Mesendoderm (in vitro differentiated cells): ENCODE measurements around the gene NEK6.

Source experiments
- DNase-seq: peaks from one replicate; pipeline ENCODE4 v3.0.0; 2013
- H2AK5ac ChIP-seq: 2 replicates; pipeline ENCODE4 v1.6.1; 2013; ENCODE audit warnings: low read length, inconsistent platforms
- H2BK120ac ChIP-seq: 2 replicates; pipeline ENCODE4 v1.6.1; 2013; ENCODE audit warnings: low read depth, mild to moderate bottlenecking, low read length, moderate library complexity, mixed read lengths
- H2BK15ac ChIP-seq: replicated peaks from 2 replicates; pipeline ENCODE4 v1.6.1; 2013; ENCODE audit warnings: low read depth, mild to moderate bottlenecking, moderate library complexity
- H2BK5ac ChIP-seq: 2 replicates; pipeline ENCODE4 v1.6.1; 2013; ENCODE audit warnings: low read length, inconsistent platforms
- H3K18ac ChIP-seq: 2 replicates; pipeline ENCODE4 v1.6.1; 2013; ENCODE audit warnings: mild to moderate bottlenecking, low read length, mixed read lengths
- H3K23ac ChIP-seq: one replicate; pipeline ENCODE4 v1.6.1; 2013; ENCODE audit warnings: low read length
- H3K27ac ChIP-seq: 2 replicates; pipeline ENCODE4 v1.5.1; 2013; ENCODE audit warnings: low read depth, mild to moderate bottlenecking, inconsistent platforms, low read length, moderate library complexity
- H3K27me3 ChIP-seq: 2 replicates; pipeline ENCODE4 v1.6.1; 2013; ENCODE audit warnings: low read length, control low read depth, mild to moderate bottlenecking, inconsistent platforms; ENCODE audit not compliant: insufficient read depth, poor library complexity
- H3K36me3 ChIP-seq: 2 replicates; pipeline ENCODE4 v1.6.1; 2013; ENCODE audit warnings: low read length, inconsistent platforms; ENCODE audit not compliant: control insufficient read depth, insufficient read depth
- H3K4ac ChIP-seq: one replicate; pipeline ENCODE4 v1.6.1; 2013; ENCODE audit warnings: low read depth, mild to moderate bottlenecking, low read length, moderate library complexity
- H3K4me1 ChIP-seq: 2 replicates; pipeline ENCODE4 v1.6.1; 2013; ENCODE audit warnings: low read depth, low read length, inconsistent platforms; ENCODE audit not compliant: control insufficient read depth
- H3K4me2 ChIP-seq: 2 replicates; pipeline ENCODE4 v1.6.1; 2013; ENCODE audit warnings: low read length
- H3K4me3 ChIP-seq: 2 replicates; pipeline ENCODE4 v1.5.1; 2013; ENCODE audit warnings: mild to moderate bottlenecking, low read length
- H3K56ac ChIP-seq: one replicate; pipeline ENCODE4 v1.6.1; 2013; ENCODE audit warnings: low read length
- H3K79me1 ChIP-seq: 2 replicates; pipeline ENCODE4 v1.6.1; 2013; ENCODE audit warnings: low read length, inconsistent platforms
- H3K79me2 ChIP-seq: 2 replicates; pipeline ENCODE4 v1.6.1; 2013; ENCODE audit warnings: mild to moderate bottlenecking, low read length; ENCODE audit not compliant: control insufficient read depth, insufficient read depth
- H3K9ac ChIP-seq: 2 replicates; pipeline ENCODE4 v1.6.1; 2013; ENCODE audit warnings: low read length, inconsistent platforms
- H4K5ac ChIP-seq: one replicate; pipeline ENCODE4 v1.6.1; 2013; ENCODE audit warnings: low read length
- H4K8ac ChIP-seq: one replicate; pipeline ENCODE4 v1.6.1; 2013; ENCODE audit warnings: low read depth, mild to moderate bottlenecking, control low read depth, low read length, moderate library complexity
- WGBS: extraction: QIAGEN DNeasy Blood & Tissue Kit; methylation state at CpG from one replicate; pipeline ENCODE4 v1.1.7; 2013; ENCODE audit warnings: low lambda C conversion rate, missing lambda C conversion rate; ENCODE audit not compliant: insufficient coverage; ENCODE audit errors: extremely low coverage; 5-methylcytosine and 5-hydroxymethylcytosine counted together

NEK6 gene

DNA sequence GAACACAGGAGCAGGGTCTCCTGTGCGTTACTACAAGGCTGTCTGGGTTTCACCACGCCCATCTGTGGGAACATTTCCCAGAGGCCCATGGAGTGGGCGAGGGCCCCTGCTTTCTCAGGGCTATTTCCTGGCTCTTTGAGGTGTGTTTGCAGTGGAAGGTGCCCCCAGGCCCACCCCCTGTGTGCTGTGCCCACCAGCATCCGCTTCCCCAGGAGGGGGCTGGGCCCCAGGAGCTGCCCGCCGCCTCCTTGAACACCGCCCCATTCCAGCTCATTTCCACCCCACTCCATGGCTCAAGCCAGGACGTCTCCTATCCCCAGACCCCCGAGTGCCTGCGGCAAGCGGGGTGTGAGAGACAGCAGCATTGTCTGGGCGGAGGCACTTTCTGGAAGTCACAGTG, 70.5 kb downstream of the NEK6 start:
- DNase-seq: no peak
- no CpG with 5 or more reads among the region's 12 CpGs for WGBS
- no peaks in the 10 kb centered on the region for H3K79me1 ChIP-seq
- H3K56ac ChIP-seq: no peak overlapping the region
- H3K23ac ChIP-seq: no peak overlapping the region
- no peak overlapping the region for H3K4ac ChIP-seq
- H3K4me2 ChIP-seq: no peak overlapping the region
- H3K4me3 ChIP-seq: no peak overlapping the region
- H4K8ac ChIP-seq: no peak overlapping the region
- no peak overlapping the region for H2BK5ac ChIP-seq
- H3K18ac ChIP-seq: no peak overlapping the region
- H2BK15ac ChIP-seq: no peak overlapping the region
- H3K27me3 ChIP-seq: no peaks in the 10 kb centered on the region
- no peak overlapping the region for H3K9ac ChIP-seq
- H3K27ac ChIP-seq: no peak overlapping the region
- H3K36me3 ChIP-seq: no peaks in the 10 kb centered on the region
- no peaks in the 10 kb centered on the region for H3K4me1 ChIP-seq
- H2BK120ac ChIP-seq: no peak overlapping the region
- no peak overlapping the region for H4K5ac ChIP-seq
- no peaks in the 10 kb centered on the region for H3K79me2 ChIP-seq
- H2AK5ac ChIP-seq: no peak overlapping the region

GRCh38 chr9:124329206-124329792, 71.5 kb downstream of the NEK6 start:
- Histone ChIP-seq H3K27ac (no peak overlapping the region), H4K8ac (no peak overlapping the region), H3K36me3 (no peaks in the 10 kb centered on the region), H3K4me2 (no peak overlapping the region), H3K18ac (no peak overlapping the region), H2AK5ac (no peak overlapping the region), H2BK120ac (no peak overlapping the region), H3K79me1 (no peaks in the 10 kb centered on the region), H3K79me2 (no peaks in the 10 kb centered on the region), H3K23ac (no peak overlapping the region), H2BK5ac (no peak overlapping the region), H3K4me3 (no peak overlapping the region), H3K27me3 (no peaks in the 10 kb centered on the region), H3K4me1 (no peaks in the 10 kb centered on the region), H3K56ac (no peak overlapping the region), H4K5ac (no peak overlapping the region), H3K9ac (no peak overlapping the region), H3K4ac (no peak overlapping the region), H2BK15ac (no peak overlapping the region)
- WGBS: no CpG with 5 or more reads among the region's 19 CpGs
- DNase-seq: no peak

GRCh38 chr9:124330011-124330697, 72.4 kb downstream of the NEK6 start:
- Histone ChIP-seq H2BK5ac (no peak overlapping the region), H3K23ac (no peak overlapping the region), H3K79me2 (no peaks in the 10 kb centered on the region), H2AK5ac (no peak overlapping the region), H3K9ac (no peak overlapping the region), H3K36me3 (no peaks in the 10 kb centered on the region), H2BK15ac (no peak overlapping the region), H3K56ac (no peak overlapping the region), H3K4me2 (no peak overlapping the region), H2BK120ac (no peak overlapping the region), H3K18ac (no peak overlapping the region), H3K4me1 (no peaks in the 10 kb centered on the region), H3K4ac (no peak overlapping the region), H3K27ac (no peak overlapping the region), H4K8ac (no peak overlapping the region), H3K4me3 (no peak overlapping the region), H3K27me3 (no peaks in the 10 kb centered on the region), H4K5ac (no peak overlapping the region), H3K79me1 (no peaks in the 10 kb centered on the region)
- WGBS: no CpG with 5 or more reads among the region's 29 CpGs
- no peak for DNase-seq

GRCh38 chr9:124331580-124331979, 73.8 kb downstream of the NEK6 start:
- no peaks in the 10 kb centered on the region for H3K36me3 ChIP-seq
- WGBS: no CpG with 5 or more reads among the region's 11 CpGs
- no peaks in the 10 kb centered on the region for H3K27me3 ChIP-seq
- no peak overlapping the region for H3K23ac ChIP-seq
- no peak overlapping the region for H3K4ac ChIP-seq
- no peak overlapping the region for H2AK5ac ChIP-seq
- H2BK5ac ChIP-seq: no peak overlapping the region
- H3K79me1 ChIP-seq: no peaks in the 10 kb centered on the region
- H3K18ac ChIP-seq: no peak overlapping the region
- no peak overlapping the region for H3K4me3 ChIP-seq
- no peak overlapping the region for H3K56ac ChIP-seq
- H3K27ac ChIP-seq: no peak overlapping the region
- H2BK120ac ChIP-seq: no peak overlapping the region
- H2BK15ac ChIP-seq: no peak overlapping the region
- H4K8ac ChIP-seq: no peak overlapping the region
- DNase-seq: no peak
- H3K4me2 ChIP-seq: no peak overlapping the region
- H3K79me2 ChIP-seq: no peaks in the 10 kb centered on the region
- no peak overlapping the region for H4K5ac ChIP-seq
- no peaks in the 10 kb centered on the region for H3K4me1 ChIP-seq
- no peak overlapping the region for H3K9ac ChIP-seq

DNA sequence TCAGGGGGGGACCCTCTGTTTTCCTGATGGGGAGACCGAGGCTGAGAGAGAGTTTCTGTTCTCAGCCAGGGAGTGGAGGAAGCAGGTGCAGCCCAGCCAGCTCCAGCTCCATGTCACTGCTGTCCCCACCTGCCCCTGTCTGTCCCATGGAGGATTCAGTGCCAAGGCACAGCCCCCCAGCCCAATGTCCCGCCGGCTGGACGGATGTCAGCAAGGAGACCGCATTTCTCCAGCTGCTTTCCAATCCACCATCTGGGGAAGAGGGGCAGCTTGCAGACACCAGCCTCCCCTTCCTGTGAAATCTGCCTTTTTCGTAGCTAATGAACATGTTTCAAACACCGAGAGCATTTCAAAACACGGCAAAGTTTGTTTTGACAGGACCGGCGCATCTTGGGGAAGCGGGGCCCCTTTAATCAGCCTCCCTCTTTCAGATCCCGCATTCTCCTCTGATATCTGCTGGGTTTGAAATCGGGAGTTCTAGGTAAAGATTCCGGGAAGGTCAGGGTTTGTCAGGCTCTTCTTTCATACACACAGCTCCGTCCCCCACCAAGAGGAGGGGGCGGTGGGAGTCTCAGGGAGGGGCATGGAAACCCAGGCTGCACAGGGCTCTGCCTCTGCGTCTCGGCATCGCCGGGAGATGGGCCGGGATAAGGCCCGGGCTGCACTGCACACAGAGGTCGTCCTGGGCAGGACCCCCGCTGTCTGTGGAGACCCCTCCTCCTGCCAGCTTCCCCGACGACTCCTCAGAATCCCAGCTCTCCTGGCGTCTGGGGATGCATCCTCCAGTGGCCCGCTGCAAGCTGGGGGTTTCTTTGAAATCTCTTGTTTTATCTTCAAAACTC, 74.8 kb downstream of the NEK6 start:
- Histone ChIP-seq H3K79me2 (no peaks in the 10 kb centered on the region), H3K4me2 (no peak overlapping the region), H3K27me3 (no peaks in the 10 kb centered on the region), H2BK5ac (no peak overlapping the region), H3K18ac (no peak overlapping the region), H3K4me3 (no peak overlapping the region), H4K8ac (no peak overlapping the region), H2AK5ac (no peak overlapping the region), H4K5ac (no peak overlapping the region), H3K27ac (no peak overlapping the region), H3K4me1 (no peaks in the 10 kb centered on the region), H2BK15ac (no peak overlapping the region), H3K36me3 (no peaks in the 10 kb centered on the region), H3K79me1 (no peaks in the 10 kb centered on the region), H3K9ac (no peak overlapping the region), H2BK120ac (no peak overlapping the region), H3K23ac (no peak overlapping the region), H3K4ac (no peak overlapping the region), H3K56ac (no peak overlapping the region)
- no CpG with 5 or more reads among the region's 28 CpGs for WGBS
- DNase-seq: no peak
